Epithelial cell of proximal tubule (primary cell): ENCODE measurements around the gene CEP19. TPM values are rescaled to one million over a fixed set of nuclear protein-coding genes. Genes with fewer than 3 reads are reported as not detected.

Experiments
- DNase-seq: peaks from one replicate; pipeline ENCODE4 v3.0.0-alpha.2; 2011; ENCODE audit warnings: low read depth
- H3K4me3 ChIP-seq: 2 replicates; pipeline ENCODE4 v1.5.1; 2011; ENCODE audit warnings: low read depth, mild to moderate bottlenecking, low read length
- CTCF ChIP-seq: conservative IDR thresholded peaks from 2 replicates; pipeline ENCODE4 v1.5.1; 2012; ENCODE audit warnings: low read depth, mild to moderate bottlenecking, low read length
- total RNA-seq: library from RNA; depleted of rRNA; stranded (reverse); fragments of >200 nt; gene quantifications from 2 replicates; pipeline ENCODE4 v1.2.3, GENCODE V29; 2015

CEP19 gene
- total RNA-seq, 1 donor from 2014 or later: 1.2 TPM

- no peak for TF ChIP-seq CTCF
- DNase-seq: no peak
- H3K4me3 ChIP-seq: no peak overlapping the region
Measured at GRCh38 chr3:196691386-196691785, 20.7 kb downstream of the CEP19 start.

GRCh38 chr3:196689941-196690660 lies 21.9 kb downstream of the CEP19 start:
- DNase-seq: no peak
- TF ChIP-seq CTCF: no peak
- no peak overlapping the region for H3K4me3 ChIP-seq

GRCh38 chr3:196688349-196688748 lies 23.7 kb downstream of the CEP19 start:
- no peak for DNase-seq
- no peak for TF ChIP-seq CTCF
- H3K4me3 ChIP-seq: no peak overlapping the region

GRCh38 chr3:196686436-196686835 lies 25.6 kb downstream of the CEP19 start:
- no peak for DNase-seq
- no peak for TF ChIP-seq CTCF
- H3K4me3 ChIP-seq: no peak overlapping the region

- H3K4me3 ChIP-seq: no peak overlapping the region
- TF ChIP-seq CTCF: peak; percentile 86
- no peak for DNase-seq
Measured at GRCh38 chr3:196684548-196685407, 27.3 kb downstream of the CEP19 start.

- no peak for TF ChIP-seq CTCF
- no peak for DNase-seq
- H3K4me3 ChIP-seq: no peak overlapping the region
Measured at GRCh38 chr3:196677931-196678330, 34.1 kb downstream of the CEP19 start.
